HEK293T (cell line): ENCODE results near the gene ZNF780A.

Experiments used
- CTCF ChIA-PET: fragments of 350-600 bp; formaldehyde crosslinking; extraction: SDS; loops from one replicate; lab custom pipeline; 2021; ENCODE audit warnings: antibody characterized with exemption, inconsistent platforms; lab: Yijun Ruan, JAX
- POLR2A ChIA-PET: fragments of 350-600 bp; formaldehyde crosslinking; extraction: SDS; loops from one replicate; lab custom pipeline; 2020; ENCODE audit warnings: antibody characterized with exemption, inconsistent platforms; lab: Yijun Ruan, JAX
- DNase-seq: peaks from one replicate; pipeline ENCODE4 v3.0.0; 2012; ENCODE audit warnings: mixed read lengths; ENCODE audit errors: extremely low spot score
- ARNT ChIP-seq: fragments of 450-650 bp; IDR thresholded peaks from 2 replicates; pipeline ENCODE4 v1.6.1; 2017; ENCODE audit warnings: mild to moderate bottlenecking
- BHLHE40 ChIP-seq: fragments of 450-650 bp; IDR thresholded peaks from 2 replicates; pipeline ENCODE4 v1.6.1; 2016; ENCODE audit warnings: mild to moderate bottlenecking, moderate library complexity, borderline replicate concordance
- CTBP1 ChIP-seq: fragments of 450-650 bp; IDR thresholded peaks from 2 replicates; pipeline ENCODE4 v1.6.1; 2016; ENCODE audit warnings: borderline replicate concordance
- ELF4 ChIP-seq: fragments of 450-650 bp; IDR thresholded peaks from 2 replicates; pipeline ENCODE4 v1.6.1; 2017; ENCODE audit warnings: antibody characterized with exemption
- FOXA1 ChIP-seq: fragments of 450-650 bp; IDR thresholded peaks from 2 replicates; pipeline ENCODE4 v1.6.1; 2016; ENCODE audit warnings: mild to moderate bottlenecking
- FOXK2 ChIP-seq: fragments of 450-650 bp; IDR thresholded peaks from 2 replicates; pipeline ENCODE4 v1.6.1; 2016; ENCODE audit warnings: mild to moderate bottlenecking
- FOXM1 ChIP-seq: fragments of 450-650 bp; IDR thresholded peaks from 2 replicates; pipeline ENCODE4 v1.6.1; 2017; ENCODE audit warnings: mild to moderate bottlenecking, borderline replicate concordance
- HDGF ChIP-seq: fragments of 450-650 bp; IDR thresholded peaks from 2 replicates; pipeline ENCODE4 v1.6.1; 2017; ENCODE audit warnings: antibody characterized with exemption, borderline replicate concordance
- L3MBTL2 ChIP-seq: fragments of 450-650 bp; conservative IDR thresholded peaks from 2 replicates; pipeline ENCODE4 v1.6.1; 2016; ENCODE audit warnings: mild to moderate bottlenecking
- LEF1 ChIP-seq: fragments of 450-650 bp; IDR thresholded peaks from 2 replicates; pipeline ENCODE4 v1.6.1; 2017; ENCODE audit warnings: mild to moderate bottlenecking, borderline replicate concordance
- NFRKB ChIP-seq: fragments of 450-650 bp; IDR thresholded peaks from 2 replicates; pipeline ENCODE4 v1.6.1; 2016; ENCODE audit warnings: mild to moderate bottlenecking, moderate library complexity
- PKNOX1 ChIP-seq: fragments of 450-650 bp; IDR thresholded peaks from 2 replicates; pipeline ENCODE4 v1.6.1; 2016
- SP1 ChIP-seq: fragments of 450-650 bp; IDR thresholded peaks from 2 replicates; pipeline ENCODE4 v1.6.1; 2017
- SUZ12 ChIP-seq: fragments of 450-650 bp; IDR thresholded peaks from 2 replicates; pipeline ENCODE4 v1.6.1; 2016; ENCODE audit warnings: mild to moderate bottlenecking
- TARDBP ChIP-seq: fragments of 450-650 bp; IDR thresholded peaks from 2 replicates; pipeline ENCODE4 v1.6.1; 2016
- ZNF384 ChIP-seq: fragments of 450-650 bp; IDR thresholded peaks from 2 replicates; pipeline ENCODE4 v1.6.1; 2016

ZNF780A gene

DNA sequence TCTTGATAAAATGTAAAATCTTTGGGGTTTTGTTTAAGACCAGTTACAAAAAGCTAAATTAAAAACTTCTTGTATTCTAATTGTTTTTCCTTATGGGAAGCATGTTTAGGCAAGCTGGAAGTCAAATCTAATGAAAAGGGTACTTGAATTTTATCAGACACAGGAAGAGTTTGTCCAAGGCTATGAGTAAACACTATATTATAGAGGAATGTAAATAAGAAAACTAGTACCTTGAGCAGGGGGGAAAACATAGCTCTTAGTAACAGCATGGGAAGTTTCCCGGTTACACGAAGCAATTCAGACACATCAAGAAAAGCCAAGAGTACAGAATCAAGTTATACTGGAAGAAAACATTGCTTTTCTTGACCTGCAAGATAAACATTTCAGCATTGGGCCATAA lies 19.8 kb upstream of the ZNF780A start:
- ChIA-PET POLR2A (no interaction called here), CTCF (no interaction called here)
- DNase-seq = no peak
- TF ChIP-seq CTBP1 = no peak
- TF ChIP-seq FOXA1 = no peak
- no peak for TF ChIP-seq NFRKB
- TF ChIP-seq ELF4 = no peak

DNA sequence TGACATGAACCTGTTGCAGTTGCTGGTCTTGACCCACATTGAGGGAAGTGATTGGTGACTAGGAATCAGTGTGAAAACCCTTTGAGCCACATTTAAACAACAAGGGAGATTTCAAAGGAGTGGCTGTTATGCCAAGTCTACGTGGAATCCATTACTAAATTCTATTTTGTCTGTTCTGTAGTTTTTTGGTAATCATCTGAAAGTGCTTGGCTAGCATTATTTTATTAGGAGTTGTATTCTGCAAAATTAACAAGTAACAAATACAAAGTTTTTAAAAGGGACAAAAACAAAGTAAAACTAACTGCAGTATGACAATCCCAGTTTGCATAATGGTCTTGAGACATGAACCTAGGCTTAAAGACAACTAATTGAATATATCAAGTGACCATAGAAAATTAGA lies 14.0 kb upstream of the ZNF780A start:
- no peak for DNase-seq
- no peak for TF ChIP-seq NFRKB
- TF ChIP-seq L3MBTL2 = no peak
- no peak for TF ChIP-seq ZNF384
- no peak for TF ChIP-seq SUZ12
- no peak for TF ChIP-seq FOXM1
- no peak for TF ChIP-seq ELF4
- no peak for TF ChIP-seq LEF1
- no peak for TF ChIP-seq BHLHE40
- TF ChIP-seq SP1 = no peak
- TF ChIP-seq PKNOX1 = no peak
- TF ChIP-seq FOXK2 = no peak
- no peak for TF ChIP-seq FOXA1
- no peak for TF ChIP-seq CTBP1
- TF ChIP-seq ARNT = no peak
- TF ChIP-seq HDGF = no peak
- TF ChIP-seq TARDBP = no peak
- ChIA-PET POLR2A (no interaction called here), CTCF (no interaction called here)

DNA sequence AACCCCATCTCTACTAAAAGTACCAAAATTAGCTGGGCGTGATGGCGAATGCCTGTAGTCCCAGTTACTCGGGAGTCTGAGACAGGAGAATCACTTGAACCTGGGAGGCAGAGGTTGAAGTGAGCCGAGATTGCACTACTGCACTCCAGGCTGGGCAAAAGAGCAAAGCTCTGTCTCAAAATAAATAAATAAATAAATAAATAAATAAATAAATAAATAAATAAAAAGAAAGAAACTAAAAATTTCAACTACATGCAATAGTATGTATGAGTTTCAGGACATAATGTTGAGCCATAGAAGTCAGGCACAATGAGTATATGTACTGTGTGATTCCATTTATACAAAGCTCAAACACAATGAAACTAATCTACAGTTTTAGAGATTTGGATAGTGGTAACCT lies 12.9 kb upstream of the ZNF780A start:
- POLR2A ChIA-PET = no interaction called here
- CTCF ChIA-PET = interaction anchor here (0.7 kb wide), 1 partner anchor 75 kb away, joined by 5 read pairs; no protein-coding TSS in a partner anchor
- TF ChIP-seq NFRKB = no peak
- TF ChIP-seq HDGF = no peak
- no peak for TF ChIP-seq FOXK2
- no peak for TF ChIP-seq PKNOX1
- no peak for TF ChIP-seq L3MBTL2
- TF ChIP-seq BHLHE40 = no peak
- no peak for TF ChIP-seq ELF4
- TF ChIP-seq FOXM1 = no peak
- no peak for TF ChIP-seq TARDBP
- TF ChIP-seq FOXA1 = no peak
- no peak for TF ChIP-seq SUZ12
- TF ChIP-seq ARNT = no peak
- no peak for TF ChIP-seq LEF1
- no peak for TF ChIP-seq ZNF384
- no peak for TF ChIP-seq CTBP1
- TF ChIP-seq SP1 = no peak
- DNase-seq = no peak

DNA sequence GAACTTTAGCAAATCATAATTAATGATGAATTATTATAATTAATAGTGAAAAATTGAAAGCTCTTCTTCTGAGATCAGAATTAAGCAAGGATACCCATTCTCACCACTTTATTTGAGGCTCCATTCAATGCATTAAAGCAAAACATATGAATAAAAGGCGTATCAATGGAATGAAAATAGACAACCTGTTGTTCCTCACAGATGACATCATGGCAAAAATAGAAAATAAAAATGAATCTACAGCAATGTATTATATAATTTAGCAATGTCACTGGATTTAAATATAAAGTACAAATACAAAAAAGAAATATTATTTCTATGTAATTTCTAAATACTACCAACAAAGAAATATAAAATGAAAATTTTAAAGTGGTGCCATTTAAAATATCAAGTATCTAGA lies 11.1 kb upstream of the ZNF780A start:
- POLR2A ChIA-PET = no interaction called here
- TF ChIP-seq SUZ12 (no peak), CTBP1 (no peak), NFRKB (no peak), L3MBTL2 (no peak), FOXK2 (no peak), ARNT (no peak), FOXM1 (no peak), LEF1 (no peak), SP1 (no peak), HDGF (no peak), BHLHE40 (no peak), TARDBP (no peak), PKNOX1 (no peak), FOXA1 (no peak), ELF4 (no peak)
- CTCF ChIA-PET = no interaction called here
- DNase-seq = no peak

GRCh38 chr19:40093416-40093815 lies 2.7 kb upstream of the ZNF780A start:
- DNase-seq = no peak
- POLR2A ChIA-PET = no interaction called here
- CTCF ChIA-PET = no interaction called here
- TF ChIP-seq FOXM1 = no peak
- no peak for TF ChIP-seq PKNOX1
- TF ChIP-seq SUZ12 = no peak
- no peak for TF ChIP-seq LEF1
- no peak for TF ChIP-seq NFRKB
- no peak for TF ChIP-seq SP1
- TF ChIP-seq TARDBP = no peak
- TF ChIP-seq FOXK2 = no peak
- TF ChIP-seq L3MBTL2 = no peak
- TF ChIP-seq FOXA1 = no peak
- no peak for TF ChIP-seq ELF4
- no peak for TF ChIP-seq ARNT
- TF ChIP-seq BHLHE40 = no peak
- TF ChIP-seq CTBP1 = no peak
- no peak for TF ChIP-seq HDGF
- TF ChIP-seq ZNF384 = no peak
